Right cardiac atrium (tissue), 5 donors: ENCODE data around the gene THOP1. TPM values are rescaled to one million over a fixed set of nuclear protein-coding genes. Genes with fewer than 3 reads are reported as not detected.

ENCODE experiments used
- ATAC-seq, 2 donors: fragments of 200-7000 bp; cut with Tn5 transposase; one replicate each; pipeline versions ENCODE4 v1.8.0 to v1.9.1; 2020; ENCODE audit warnings: moderate library complexity in 2 of 2, mild to moderate bottlenecking in 1 of 2
- DNase-seq, 3 donors: peaks; one replicate each; pipeline ENCODE4 v3.0.0-alpha.2; 2020
- H3K27ac ChIP-seq: one replicate; pipeline ENCODE4 v1.5.1; 2013; ENCODE audit warnings: mild to moderate bottlenecking, low read length, control low read depth, moderate library complexity
- H3K27me3 ChIP-seq: one replicate; pipeline ENCODE4 v1.6.1; 2013; ENCODE audit not compliant: control insufficient read depth, insufficient read depth
- H3K4me1 ChIP-seq: one replicate; pipeline ENCODE4 v1.6.1; 2013; ENCODE audit warnings: low read length; ENCODE audit not compliant: control insufficient read depth, insufficient read depth
- H3K4me3 ChIP-seq: one replicate; pipeline ENCODE4 v1.5.1; 2013; ENCODE audit warnings: low read length, control low read depth
- H3K9me3 ChIP-seq: one replicate; pipeline ENCODE4 v1.6.1; 2013; ENCODE audit warnings: low read length; ENCODE audit not compliant: control insufficient read depth
- WGBS: extraction: QIAGEN DNeasy Blood & Tissue Kit; methylation state at CpG from one replicate; pipeline ENCODE4 v1.1.7; 2013; 5-methylcytosine and 5-hydroxymethylcytosine counted together
- intact Hi-C, 4 donors: fragments of 100-400 bp; cut with DNase I; formaldehyde crosslinking; loops; one replicate each; pipeline versions ENCODE4 v1.11.0 to v1.14.0; 2022 to 2023
- polyA plus RNA-seq: library from polyadenylated mRNA; stranded (reverse); fragments of 200-250 nt; gene quantifications from one replicate; pipeline ENCODE4 v1.2.3, GENCODE V29; 2013
- total RNA-seq, 4 donors: library from RNA; stranded (reverse); fragmentation: NEBNext Ultra II Directional; extraction: Animal tissue kit (Norgen Biotek cat#: 25700); gene quantifications; one replicate each; pipeline ENCODE4 v1.2.1, GENCODE V29; 2021
- donor health status: healthy with polysubstance abuse.
- donor health status: DM: no; HTN: yes; CAD: no.
- donor health status: DM: no; HTN: no; CAD: no.
- donor health status: DM: no; HTN: yes; CAD: no; lungs with severe emphysema.
- donor health status: DM: yes; HTN: yes; CAD: no.

Gene THOP1
- total and polyA plus RNA-seq, 5 donors: 41.4 to 69.4 (median 57.3) TPM

GRCh38 chr19:2805991-2806649 lies 20.8 kb downstream of the THOP1 start:
- Histone ChIP-seq H3K4me1 (no peaks in the 10 kb centered on the region), H3K4me3 (no peak overlapping the region), H3K9me3 (no peaks in the 10 kb centered on the region), H3K27me3 (no peaks in the 10 kb centered on the region), H3K27ac (no peak overlapping the region)
- DNase-seq (peak in 2 of 3 donors; percentile 24 to 49), ATAC-seq (no peak)
- intact Hi-C loops: no loop called here
- 95% methylated on average over 23 of the region's 23 CpGs for WGBS

- DNase-seq (peak in 1 of 3 donors; percentile 51), ATAC-seq (no peak)
- no peak overlapping the region for H3K4me3 ChIP-seq
- H3K4me1 ChIP-seq: no peaks in the 10 kb centered on the region
- intact Hi-C loops: no loop called here
- H3K27me3 ChIP-seq: no peaks in the 10 kb centered on the region
- H3K9me3 ChIP-seq: no peaks in the 10 kb centered on the region
- no peak overlapping the region for H3K27ac ChIP-seq
- WGBS: 95% methylated on average over 34 of the region's 34 CpGs
These were observed 21.6 kb downstream of the THOP1 start for GRCh38 chr19:2806736-2807378.

DNA sequence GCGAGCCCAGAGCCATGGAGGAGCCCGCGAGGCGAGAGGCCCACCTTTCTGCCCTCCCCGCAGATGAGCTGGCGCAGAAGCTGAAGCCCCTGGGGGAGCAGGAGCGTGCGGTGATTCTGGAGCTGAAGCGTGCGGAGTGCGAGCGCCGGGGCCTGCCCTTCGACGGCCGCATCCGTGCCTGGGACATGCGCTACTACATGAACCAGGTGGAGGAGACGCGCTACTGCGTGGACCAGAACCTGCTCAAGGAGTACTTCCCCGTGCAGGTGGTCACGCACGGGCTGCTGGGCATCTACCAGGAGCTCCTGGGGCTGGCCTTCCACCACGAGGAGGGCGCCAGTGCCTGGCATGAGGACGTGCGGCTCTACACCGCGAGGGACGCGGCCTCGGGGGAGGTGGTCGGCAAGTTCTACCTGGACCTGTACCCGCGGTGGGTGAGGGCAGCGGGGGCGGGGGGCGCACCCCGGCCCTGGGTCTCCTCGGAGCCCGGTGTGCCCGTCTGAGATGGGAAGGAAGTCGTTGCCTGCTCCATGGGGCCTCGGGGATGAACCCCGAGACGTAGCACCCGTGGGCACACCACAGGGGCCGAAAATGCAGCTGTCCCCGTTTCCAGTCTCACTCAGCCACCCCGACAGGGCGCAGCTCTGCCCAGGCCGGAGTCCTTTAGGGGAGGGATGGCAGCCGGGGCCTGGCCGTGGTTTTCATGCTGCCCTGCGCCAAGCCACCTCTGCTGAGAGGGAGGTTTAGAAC lies 22.3 kb downstream of the THOP1 start:
- no peak overlapping the region for H3K27ac ChIP-seq
- no peak overlapping the region for H3K4me3 ChIP-seq
- 96% methylated on average over 56 of the region's 56 CpGs for WGBS
- H3K9me3 ChIP-seq: no peaks in the 10 kb centered on the region
- ATAC-seq (no peak), DNase-seq (peak in 2 of 3 donors; percentile 46 to 65)
- H3K27me3 ChIP-seq: no peaks in the 10 kb centered on the region
- intact Hi-C loops: no loop called here
- no peaks in the 10 kb centered on the region for H3K4me1 ChIP-seq

DNA sequence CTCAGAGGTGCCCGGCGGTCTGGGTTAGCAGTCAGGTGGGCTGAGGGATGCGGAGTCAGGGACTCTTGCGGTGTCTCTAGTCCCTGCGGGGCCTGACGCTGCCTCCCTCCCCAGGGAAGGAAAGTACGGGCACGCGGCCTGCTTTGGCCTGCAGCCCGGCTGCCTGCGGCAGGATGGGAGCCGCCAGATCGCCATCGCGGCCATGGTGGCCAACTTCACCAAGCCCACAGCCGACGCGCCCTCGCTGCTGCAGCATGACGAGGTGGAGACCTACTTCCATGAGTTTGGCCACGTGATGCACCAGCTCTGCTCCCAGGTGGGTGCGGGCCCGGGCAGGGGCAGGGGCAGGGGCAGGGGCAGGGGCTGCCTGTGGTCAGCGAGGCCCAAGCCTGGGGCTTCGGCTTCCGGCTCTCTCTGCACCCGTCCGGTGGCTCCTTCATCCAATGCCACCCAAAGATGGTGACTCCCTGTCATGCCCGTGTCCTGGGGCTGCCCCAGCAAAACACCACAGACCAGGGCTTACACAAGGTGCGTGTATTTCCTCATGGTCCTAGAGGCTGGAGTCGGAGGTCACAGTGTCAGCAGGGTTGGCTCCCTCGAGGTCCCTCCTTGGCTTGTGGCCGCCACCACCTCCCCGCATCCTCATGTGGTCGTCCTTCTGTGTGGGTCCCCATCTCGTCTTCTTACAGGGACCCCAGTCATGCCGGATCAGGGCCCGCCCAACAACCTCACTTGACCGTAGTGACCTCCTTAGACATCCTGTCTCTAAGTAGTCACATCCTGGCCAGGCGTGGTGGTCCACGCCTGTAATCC lies 23.0 kb downstream of the THOP1 start:
- 94% methylated on average over 41 of the region's 41 CpGs for WGBS
- ATAC-seq (no peak), DNase-seq (peak in 2 of 3 donors; percentile 37 to 46)
- H3K4me3 ChIP-seq: no peak overlapping the region
- intact Hi-C loops: no loop called here
- no peaks in the 10 kb centered on the region for H3K27me3 ChIP-seq
- H3K4me1 ChIP-seq: no peaks in the 10 kb centered on the region
- H3K9me3 ChIP-seq: no peaks in the 10 kb centered on the region
- H3K27ac ChIP-seq: no peak overlapping the region

- H3K27me3 ChIP-seq: no peaks in the 10 kb centered on the region
- intact Hi-C loops: no loop called here
These were observed 24.3 kb downstream of the THOP1 start for GRCh38 chr19:2809387-2810140.

DNA sequence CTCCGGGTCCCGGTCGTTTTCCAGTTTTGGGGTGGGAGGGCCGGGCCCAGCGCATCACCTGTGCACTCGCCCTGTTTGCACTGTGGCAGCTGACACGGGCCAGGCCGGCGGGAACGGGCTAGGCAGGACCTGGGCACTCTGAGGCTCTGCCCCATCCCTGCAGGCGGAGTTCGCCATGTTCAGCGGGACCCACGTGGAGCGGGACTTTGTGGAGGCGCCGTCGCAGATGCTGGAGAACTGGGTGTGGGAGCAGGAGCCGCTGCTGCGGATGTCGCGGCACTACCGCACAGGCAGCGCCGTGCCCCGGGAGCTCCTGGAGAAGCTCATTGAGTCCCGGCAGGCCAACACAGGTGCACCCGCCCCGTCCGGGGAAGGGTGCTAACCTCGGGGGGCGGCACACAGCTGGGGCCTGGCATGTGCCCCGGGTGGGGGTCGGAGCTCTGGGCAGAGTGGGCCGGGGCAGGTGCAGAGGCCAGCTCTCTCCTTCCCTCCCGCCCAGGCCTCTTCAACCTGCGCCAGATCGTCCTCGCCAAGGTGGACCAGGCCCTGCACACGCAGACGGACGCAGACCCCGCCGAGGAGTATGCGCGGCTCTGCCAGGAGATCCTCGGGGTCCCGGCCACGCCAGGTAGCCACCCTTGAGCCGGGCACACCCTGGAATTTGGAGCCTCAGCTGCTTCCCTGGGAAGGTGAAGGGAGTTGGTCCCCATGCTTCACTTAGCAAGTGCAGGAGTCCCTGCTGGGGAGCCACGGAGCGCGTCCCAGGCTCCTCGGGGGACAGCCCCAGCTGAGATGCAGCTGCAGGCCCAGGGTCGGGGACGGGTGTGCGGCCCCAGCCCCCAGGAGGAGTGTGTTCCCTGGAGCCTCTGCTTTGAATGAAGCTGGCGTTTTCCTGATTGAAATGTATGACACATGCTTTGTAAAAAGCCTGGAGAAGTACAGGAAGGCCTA lies 25.1 kb downstream of the THOP1 start:
- DNase-seq (peak in 2 of 3 donors; percentile 44 to 63), ATAC-seq (no peak)
- WGBS: 94% methylated on average over 58 of the region's 58 CpGs
- no peaks in the 10 kb centered on the region for H3K4me1 ChIP-seq
- no peaks in the 10 kb centered on the region for H3K27me3 ChIP-seq
- H3K9me3 ChIP-seq: no peaks in the 10 kb centered on the region
- intact Hi-C loops: no loop called here
- no peak overlapping the region for H3K4me3 ChIP-seq
- no peak overlapping the region for H3K27ac ChIP-seq

More at GRCh38 chr19:2809387-2810140, 24.3 kb downstream of the THOP1 start:
- Histone ChIP-seq H3K4me3 (no peak overlapping the region), H3K27ac (no peak overlapping the region), H3K4me1 (no peaks in the 10 kb centered on the region), H3K9me3 (no peaks in the 10 kb centered on the region)
- 91% methylated on average over 37 of the region's 37 CpGs for WGBS
- ATAC-seq (no peak), DNase-seq (peak in 2 of 3 donors; percentile 31 to 48)

GRCh38 chr19:2811221-2811722 lies 26.0 kb downstream of the THOP1 start:
- H3K27ac ChIP-seq: no peak overlapping the region
- H3K27me3 ChIP-seq: no peaks in the 10 kb centered on the region
- intact Hi-C loops: no loop called here
- no peaks in the 10 kb centered on the region for H3K4me1 ChIP-seq
- DNase-seq (peak in 1 of 3 donors; percentile 31), ATAC-seq (no peak)
- H3K4me3 ChIP-seq: no peak overlapping the region
- 95% methylated on average over 20 of the region's 20 CpGs for WGBS
- H3K9me3 ChIP-seq: no peaks in the 10 kb centered on the region

DNA sequence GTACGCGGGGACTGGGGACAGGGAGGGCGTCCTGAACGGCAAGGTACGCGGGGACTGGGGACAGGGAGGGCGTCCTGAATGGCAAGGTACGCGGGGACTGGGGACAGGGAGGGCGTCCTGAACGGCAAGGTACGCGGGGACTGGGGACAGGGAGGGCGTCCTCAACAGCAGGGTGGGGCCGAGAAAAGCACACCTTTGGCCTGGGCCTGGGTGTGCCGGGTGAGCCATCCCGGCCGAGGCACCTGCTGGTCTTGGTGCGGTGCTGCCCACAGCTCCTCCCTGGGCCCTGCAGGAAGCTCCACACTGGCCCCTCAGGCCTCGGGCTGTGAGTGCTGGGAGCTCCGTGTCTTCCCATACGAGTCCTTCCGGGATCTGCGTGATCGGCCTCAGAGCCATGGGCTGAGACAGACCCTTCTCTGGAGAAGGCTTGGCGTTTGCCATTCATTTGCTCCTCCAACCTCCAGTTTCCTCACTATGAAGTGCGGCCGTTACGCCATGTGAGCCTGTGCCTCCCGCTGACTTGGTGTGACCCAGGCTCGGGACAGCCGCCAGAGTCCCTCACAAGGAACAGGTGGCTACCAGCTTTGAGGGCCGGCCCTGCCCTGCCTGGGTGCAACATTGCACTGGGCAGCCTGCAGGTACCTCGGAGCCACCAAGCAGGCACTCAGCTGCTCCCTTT lies 26.6 kb downstream of the THOP1 start:
- ATAC-seq: no peak

More for the DNA sequence above, 26.6 kb downstream of the THOP1 start:
- no peaks in the 10 kb centered on the region for H3K4me1 ChIP-seq
- WGBS: 92% methylated on average over 34 of the region's 34 CpGs
- intact Hi-C loops: no loop called here
- H3K9me3 ChIP-seq: no peaks in the 10 kb centered on the region
- peak in 1 of 3 donors; percentile 35 for DNase-seq
- H3K4me3 ChIP-seq: no peak overlapping the region
- no peak overlapping the region for H3K27ac ChIP-seq
- no peaks in the 10 kb centered on the region for H3K27me3 ChIP-seq
